Neutrophil (primary cell): ENCODE measurements around the gene MGAT5B.

Source experiments
- H3K27ac ChIP-seq: fragments of 200-600 bp; sonication (generic); 2 replicates; pipeline ENCODE4 v1.5.1; 2016; ENCODE audit warnings: mild to moderate bottlenecking, moderate library complexity
- H3K27me3 ChIP-seq: fragments of 200-600 bp; sonication (generic); 2 replicates; pipeline ENCODE4 v1.6.0; 2016; ENCODE audit warnings: mild to moderate bottlenecking
- H3K36me3 ChIP-seq: fragments of 200-600 bp; sonication (generic); 2 replicates; pipeline ENCODE4 v1.5.1; 2017
- H3K4me1 ChIP-seq, 2 experiments: fragments of 200-600 bp in 1 of 2; sonication (generic) in 1 of 2; 1 replicate in 1 of 2; 2 replicates in 1 of 2; pipeline versions ENCODE4 v1.5.1 to v1.6.1; 2013 to 2016; ENCODE audit warnings: low read depth in 1 of 2, low read length in 1 of 2, mild to moderate bottlenecking in 1 of 2, moderate library complexity in 1 of 2; ENCODE audit not compliant: control insufficient read depth in 1 of 2, insufficient read depth in 1 of 2
- H3K4me3 ChIP-seq, 2 experiments: fragments of 200-600 bp in 1 of 2; sonication (generic) in 1 of 2; 1 replicate in 1 of 2; 2 replicates in 1 of 2; pipeline ENCODE4 v1.5.1; 2013 to 2016; ENCODE audit warnings: low read depth in 1 of 2, low read length in 1 of 2, mild to moderate bottlenecking in 1 of 2, moderate library complexity in 1 of 2
- H3K9me3 ChIP-seq: fragments of 200-600 bp; sonication (generic); 2 replicates; pipeline ENCODE4 v1.5.1; 2016
- TF ChIP-seq, protein P1 (sequence below): fragments of 200-600 bp; sonication (generic); IDR thresholded peaks from 2 replicates; pipeline ENCODE4 v1.5.1; 2016; ENCODE audit warnings: antibody characterized with exemption

Gene MGAT5B

GRCh38 chr17:76995387-76996105, 127.3 kb downstream of the MGAT5B start:
- H3K4me1 ChIP-seq: no peaks in the 10 kb centered on the region
- no peak overlapping the region for H3K4me3 ChIP-seq
- no peaks in the 10 kb centered on the region for H3K9me3 ChIP-seq
- peaks cover 27% of the 10 kb centered on the region for H3K27me3 ChIP-seq
- H3K27ac ChIP-seq: no peak overlapping the region
- no peaks in the 10 kb centered on the region for H3K36me3 ChIP-seq
- TF ChIP-seq, protein P1, sequence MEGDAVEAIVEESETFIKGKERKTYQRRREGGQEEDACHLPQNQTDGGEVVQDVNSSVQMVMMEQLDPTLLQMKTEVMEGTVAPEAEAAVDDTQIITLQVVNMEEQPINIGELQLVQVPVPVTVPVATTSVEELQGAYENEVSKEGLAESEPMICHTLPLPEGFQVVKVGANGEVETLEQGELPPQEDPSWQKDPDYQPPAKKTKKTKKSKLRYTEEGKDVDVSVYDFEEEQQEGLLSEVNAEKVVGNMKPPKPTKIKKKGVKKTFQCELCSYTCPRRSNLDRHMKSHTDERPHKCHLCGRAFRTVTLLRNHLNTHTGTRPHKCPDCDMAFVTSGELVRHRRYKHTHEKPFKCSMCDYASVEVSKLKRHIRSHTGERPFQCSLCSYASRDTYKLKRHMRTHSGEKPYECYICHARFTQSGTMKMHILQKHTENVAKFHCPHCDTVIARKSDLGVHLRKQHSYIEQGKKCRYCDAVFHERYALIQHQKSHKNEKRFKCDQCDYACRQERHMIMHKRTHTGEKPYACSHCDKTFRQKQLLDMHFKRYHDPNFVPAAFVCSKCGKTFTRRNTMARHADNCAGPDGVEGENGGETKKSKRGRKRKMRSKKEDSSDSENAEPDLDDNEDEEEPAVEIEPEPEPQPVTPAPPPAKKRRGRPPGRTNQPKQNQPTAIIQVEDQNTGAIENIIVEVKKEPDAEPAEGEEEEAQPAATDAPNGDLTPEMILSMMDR: no peak

GRCh38 chr17:76996741-76997694, 128.8 kb downstream of the MGAT5B start:
- Histone ChIP-seq H3K36me3 (no peaks in the 10 kb centered on the region), H3K27me3 (peaks cover 27% of the 10 kb centered on the region), H3K4me1 (no peaks in the 10 kb centered on the region), H3K27ac (no peak overlapping the region), H3K4me3 (no peak overlapping the region), H3K9me3 (no peaks in the 10 kb centered on the region)
- TF ChIP-seq, protein P1: no peak

- Histone ChIP-seq H3K27ac (no peak overlapping the region), H3K4me3 (no peak overlapping the region), H3K4me1 (no peaks in the 10 kb centered on the region), H3K27me3 (peaks cover 27% of the 10 kb centered on the region), H3K9me3 (no peaks in the 10 kb centered on the region), H3K36me3 (no peaks in the 10 kb centered on the region)
- TF ChIP-seq, protein P1: no peak
Observed at GRCh38 chr17:76997981-76998531, 129.9 kb downstream of the MGAT5B start.

GRCh38 chr17:76998839-76999238, 130.6 kb downstream of the MGAT5B start:
- no peak overlapping the region for H3K27ac ChIP-seq
- no peaks in the 10 kb centered on the region for H3K36me3 ChIP-seq
- no peaks in the 10 kb centered on the region for H3K4me1 ChIP-seq
- H3K9me3 ChIP-seq: no peaks in the 10 kb centered on the region
- H3K27me3 ChIP-seq: peaks cover 27% of the 10 kb centered on the region
- TF ChIP-seq, protein P1: no peak
- no peak overlapping the region for H3K4me3 ChIP-seq
